Cardiac muscle cell (in vitro differentiated cells and primary cell): ENCODE data around the gene VAV1. TPM values are rescaled to one million over a fixed set of nuclear protein-coding genes. Genes with fewer than 3 reads are reported as not detected.
"Not testable (repeated sequence)": the region's sequence is repeated elsewhere in the genome, so short reads cannot be mapped to it uniquely, and the experiment has no call there.

Source experiments
- DNase-seq, 2 donors: peaks; one replicate each; pipeline versions ENCODE4 v3.0.0 to v3.0.0-alpha.2; 2010 to 2017; ENCODE audit warnings: low read depth in 1 of 2, low spot score in 1 of 2
- H3K27ac ChIP-seq: fragments of 200-600 bp; sonication (generic); 2 replicates; pipeline ENCODE4 v1.5.1; 2016
- H3K27me3 ChIP-seq: fragments of 200-600 bp; sonication (generic); 2 replicates; pipeline ENCODE4 v1.6.0; 2016; ENCODE audit warnings: control low read depth
- H3K36me3 ChIP-seq: fragments of 200-600 bp; sonication (generic); 2 replicates; pipeline ENCODE4 v1.5.1; 2016; ENCODE audit warnings: control low read depth
- H3K4me1 ChIP-seq: fragments of 200-600 bp; sonication (generic); 2 replicates; pipeline ENCODE4 v1.8.1; 2017; ENCODE audit warnings: low read depth, mild to moderate bottlenecking, mixed run types
- H3K4me3 ChIP-seq: fragments of 200-600 bp; sonication (generic); 2 replicates; pipeline ENCODE4 v1.5.1; 2016; ENCODE audit warnings: mild to moderate bottlenecking
- H3K9me3 ChIP-seq: fragments of 200-600 bp; sonication (generic); 2 replicates; pipeline ENCODE4 v1.5.1; 2017; ENCODE audit warnings: low read depth, mild to moderate bottlenecking, control low read depth
- CTCF ChIP-seq: IDR thresholded peaks from 2 replicates; pipeline ENCODE4 v1.5.1; 2012; ENCODE audit warnings: low read depth, mild to moderate bottlenecking, low read length
- polyA plus RNA-seq: library from polyadenylated mRNA; unstranded; fragments of >200 nt; fragmentation: Nextera tagmentation; extraction: Ambion mirVana; gene quantifications from 2 replicates; pipeline ENCODE4 v1.2.1, GENCODE V29; 2016
- total RNA-seq: library from RNA; depleted of rRNA; stranded (reverse); fragments of >200 nt; gene quantifications from 2 replicates; pipeline ENCODE4 v1.2.3, GENCODE V29; 2016

VAV1 gene
- total and polyA plus RNA-seq, 2 experiments from 2014 or later: not detected

GRCh38 chr19:6828698-6829633, 56.5 kb downstream of the VAV1 start:
- no peaks in the 10 kb centered on the region for H3K27me3 ChIP-seq
- no peak for DNase-seq
- no peak overlapping the region for H3K4me3 ChIP-seq
- H3K36me3 ChIP-seq: no peaks in the 10 kb centered on the region
- H3K4me1 ChIP-seq: no peaks in the 10 kb centered on the region
- H3K27ac ChIP-seq: no peak overlapping the region
- TF ChIP-seq CTCF: no peak
- no peaks in the 10 kb centered on the region for H3K9me3 ChIP-seq

- not testable (repeated sequence) for H3K4me1 ChIP-seq, H3K27ac ChIP-seq, H3K27me3 ChIP-seq, H3K4me3 ChIP-seq, H3K36me3 ChIP-seq, DNase-seq, H3K9me3 ChIP-seq
These were observed 57.3 kb downstream of the VAV1 start for GRCh38 chr19:6829829-6830228.

GRCh38 chr19:6831084-6831483, 58.6 kb downstream of the VAV1 start:
- H3K9me3 ChIP-seq, H3K4me1 ChIP-seq, H3K27me3 ChIP-seq, H3K27ac ChIP-seq, H3K4me3 ChIP-seq, DNase-seq, H3K36me3 ChIP-seq: not testable (repeated sequence)

GRCh38 chr19:6832412-6832811, 59.9 kb downstream of the VAV1 start:
- H3K36me3 ChIP-seq: no peaks in the 10 kb centered on the region
- no peak overlapping the region for H3K27ac ChIP-seq
- no peaks in the 10 kb centered on the region for H3K27me3 ChIP-seq
- TF ChIP-seq CTCF: no peak
- H3K4me3 ChIP-seq: no peak overlapping the region
- DNase-seq: no peak
- H3K9me3 ChIP-seq: no peaks in the 10 kb centered on the region
- H3K4me1 ChIP-seq: no peaks in the 10 kb centered on the region

GRCh38 chr19:6833166-6833790, 60.8 kb downstream of the VAV1 start:
- no peak for DNase-seq
- Histone ChIP-seq H3K4me1 (no peaks in the 10 kb centered on the region), H3K27me3 (no peaks in the 10 kb centered on the region), H3K36me3 (no peaks in the 10 kb centered on the region), H3K27ac (no peak overlapping the region), H3K9me3 (no peaks in the 10 kb centered on the region), H3K4me3 (no peak overlapping the region)
- no peak for TF ChIP-seq CTCF

- Histone ChIP-seq H3K36me3 (no peaks in the 10 kb centered on the region), H3K9me3 (no peaks in the 10 kb centered on the region), H3K4me3 (no peak overlapping the region), H3K27me3 (no peaks in the 10 kb centered on the region), H3K27ac (no peak overlapping the region), H3K4me1 (no peaks in the 10 kb centered on the region)
- DNase-seq: no peak
- TF ChIP-seq CTCF: no peak
These were observed 61.9 kb downstream of the VAV1 start for GRCh38 chr19:6834433-6834832.
